Measurements from ENCODE around the gene XRCC4. TPM values are rescaled to one million over a fixed set of nuclear protein-coding genes. Genes with fewer than 3 reads are reported as not detected.

Gene XRCC4
- total RNA-seq, 1 donor from 2014 or later: 15.5 TPM

GRCh38 chr5:83246071-83246470 is 168.7 kb downstream of the XRCC4 start:
- H3K4me2 ChIP-seq (ENCODE audit: low read length): no peak overlapping the region
- Mint-ChIP-seq H3K27me3 (ENCODE audit: low read depth, unreplicated experiment) (no peaks in the 10 kb centered on the region), H3K9me3 (ENCODE audit: unreplicated experiment) (no peaks in the 10 kb centered on the region), H3K4me3 (ENCODE audit: unreplicated experiment) (no peak overlapping the region), H3K27ac (ENCODE audit: unreplicated experiment) (no peak overlapping the region), H3K4me1 (ENCODE audit: low read depth, unreplicated experiment) (peaks cover 7% of the 10 kb centered on the region), H3K36me3 (ENCODE audit: low read depth, unreplicated experiment) (no peaks in the 10 kb centered on the region)
- H3K27ac ChIP-seq (ENCODE audit: low read depth, low read length): no peak overlapping the region
- H3K4me3 ChIP-seq (ENCODE audit: insufficient read depth, low read depth, low read length): no peak overlapping the region
- H3K79me2 ChIP-seq (ENCODE audit: insufficient read depth, low read length): no peaks in the 10 kb centered on the region
- H3K27me3 ChIP-seq (ENCODE audit: insufficient read depth, low read length): no peaks in the 10 kb centered on the region
- no peak for FAIRE-seq
- H3K4me1 ChIP-seq (ENCODE audit: insufficient read depth, low read length): no peaks in the 10 kb centered on the region
- H3K36me3 ChIP-seq (ENCODE audit: insufficient read depth, low read length): no peaks in the 10 kb centered on the region
- H3K9me3 ChIP-seq (ENCODE audit: insufficient read depth, low read depth, low read length): no peaks in the 10 kb centered on the region
- no peak overlapping the region for H3K9ac ChIP-seq (ENCODE audit: low read length)
- no peak for DNase-seq (ENCODE audit: low read depth)
- no peak overlapping the region for H2AFZ ChIP-seq (ENCODE audit: low read depth, low read length)
- no peaks in the 10 kb centered on the region for H4K20me1 ChIP-seq (ENCODE audit: insufficient read depth, low read length)
- TF ChIP-seq EZH2 (IDR thresholded peaks at IDR 0.05; ENCODE audit: insufficient read depth, low read length) (no peak), CTCF (IDR thresholded peaks at IDR 0.05; ENCODE audit: insufficient read depth, low read depth, low read length) (no peak)

- Mint-ChIP-seq H3K27me3 (ENCODE audit: low read depth, unreplicated experiment) (no peaks in the 10 kb centered on the region), H3K9me3 (ENCODE audit: unreplicated experiment) (no peaks in the 10 kb centered on the region), H3K4me3 (ENCODE audit: unreplicated experiment) (no peak overlapping the region), H3K27ac (ENCODE audit: unreplicated experiment) (no peak overlapping the region), H3K36me3 (ENCODE audit: low read depth, unreplicated experiment) (no peaks in the 10 kb centered on the region), H3K4me1 (ENCODE audit: low read depth, unreplicated experiment) (peaks cover 5% of the 10 kb centered on the region)
- Histone ChIP-seq H2AFZ (ENCODE audit: low read depth, low read length) (no peak overlapping the region), H3K36me3 (ENCODE audit: insufficient read depth, low read length) (no peaks in the 10 kb centered on the region), H3K9ac (ENCODE audit: low read length) (no peak overlapping the region), H3K27ac (ENCODE audit: low read depth, low read length) (no peak overlapping the region), H3K4me1 (ENCODE audit: insufficient read depth, low read length) (no peaks in the 10 kb centered on the region), H3K9me3 (ENCODE audit: insufficient read depth, low read depth, low read length) (no peaks in the 10 kb centered on the region), H3K27me3 (ENCODE audit: insufficient read depth, low read length) (no peaks in the 10 kb centered on the region), H3K79me2 (ENCODE audit: insufficient read depth, low read length) (no peaks in the 10 kb centered on the region), H3K4me2 (ENCODE audit: low read length) (no peak overlapping the region), H3K4me3 (ENCODE audit: insufficient read depth, low read depth, low read length) (no peak overlapping the region), H4K20me1 (ENCODE audit: insufficient read depth, low read length) (no peaks in the 10 kb centered on the region)
- FAIRE-seq (no peak), DNase-seq (ENCODE audit: low read depth) (no peak)
- no peak for TF ChIP-seq CTCF (IDR thresholded peaks at IDR 0.05; ENCODE audit: insufficient read depth, low read depth, low read length)
- TF ChIP-seq EZH2 (IDR thresholded peaks at IDR 0.05; ENCODE audit: insufficient read depth, low read length): no peak
Measured at GRCh38 chr5:83249156-83249555, 171.8 kb downstream of the XRCC4 start.

- no peaks in the 10 kb centered on the region for H3K79me2 ChIP-seq (ENCODE audit: insufficient read depth, low read length)
- H4K20me1 ChIP-seq (ENCODE audit: insufficient read depth, low read length): no peaks in the 10 kb centered on the region
- H3K27ac ChIP-seq (ENCODE audit: low read depth, low read length): no peak overlapping the region
- no peak overlapping the region for H3K4me3 ChIP-seq (ENCODE audit: insufficient read depth, low read depth, low read length)
- H3K27me3 ChIP-seq (ENCODE audit: insufficient read depth, low read length): no peaks in the 10 kb centered on the region
- no peaks in the 10 kb centered on the region for H3K9me3 Mint-ChIP-seq (ENCODE audit: unreplicated experiment)
- DNase-seq (ENCODE audit: low read depth) (no peak), FAIRE-seq (no peak)
- H3K27ac Mint-ChIP-seq (ENCODE audit: unreplicated experiment): no peak overlapping the region
- no peaks in the 10 kb centered on the region for H3K36me3 Mint-ChIP-seq (ENCODE audit: low read depth, unreplicated experiment)
- H3K4me3 Mint-ChIP-seq (ENCODE audit: unreplicated experiment): no peak overlapping the region
- no peak overlapping the region for H3K9ac ChIP-seq (ENCODE audit: low read length)
- H3K4me1 ChIP-seq (ENCODE audit: insufficient read depth, low read length): peaks cover 4% of the 10 kb centered on the region
- TF ChIP-seq EZH2 (IDR thresholded peaks at IDR 0.05; ENCODE audit: insufficient read depth, low read length): no peak
- no peak for TF ChIP-seq CTCF (IDR thresholded peaks at IDR 0.05; ENCODE audit: insufficient read depth, low read depth, low read length)
- no peaks in the 10 kb centered on the region for H3K36me3 ChIP-seq (ENCODE audit: insufficient read depth, low read length)
- H3K4me1 Mint-ChIP-seq (ENCODE audit: low read depth, unreplicated experiment): no peaks in the 10 kb centered on the region
- H3K4me2 ChIP-seq (ENCODE audit: low read length): no peak overlapping the region
- H2AFZ ChIP-seq (ENCODE audit: low read depth, low read length): no peak overlapping the region
- H3K27me3 Mint-ChIP-seq (ENCODE audit: low read depth, unreplicated experiment): no peaks in the 10 kb centered on the region
- H3K9me3 ChIP-seq (ENCODE audit: insufficient read depth, low read depth, low read length): no peaks in the 10 kb centered on the region
Measured at GRCh38 chr5:83251849-83252248, 174.5 kb downstream of the XRCC4 start.

All from astrocyte (in vitro differentiated cells and primary cell).